GM19452 (cell line): ENCODE measurements around the gene RPUSD2.

Experiments
- ATAC-seq: cut with Tn5 transposase; IDR thresholded peaks from one replicate; pipeline ENCODE4 v1.9.1; 2021; ENCODE audit not compliant: unreplicated experiment

The RPUSD2 gene

GRCh38 chr15:40613080-40613479, 44.0 kb downstream of the RPUSD2 start:
- ATAC-seq: no peak

DNA sequence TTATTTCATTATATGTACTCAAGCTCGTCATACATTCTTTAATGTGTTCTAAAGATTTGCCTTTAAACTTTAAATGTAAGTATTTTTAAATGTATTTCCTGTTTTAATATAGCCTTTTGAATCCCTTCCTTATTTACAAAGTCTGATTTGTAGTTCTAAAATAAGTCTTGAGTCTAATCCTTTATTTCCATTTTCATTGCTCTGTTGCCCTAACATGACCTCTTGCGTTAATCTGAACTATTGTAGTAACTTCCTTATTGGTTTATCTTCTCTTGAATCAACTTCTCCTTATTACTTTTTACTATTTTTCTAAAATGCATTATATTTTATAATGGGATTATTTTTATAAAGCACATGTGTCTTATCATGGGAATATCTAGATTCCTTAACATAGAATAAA, 48.9 kb downstream of the RPUSD2 start:
- no peak for ATAC-seq

DNA sequence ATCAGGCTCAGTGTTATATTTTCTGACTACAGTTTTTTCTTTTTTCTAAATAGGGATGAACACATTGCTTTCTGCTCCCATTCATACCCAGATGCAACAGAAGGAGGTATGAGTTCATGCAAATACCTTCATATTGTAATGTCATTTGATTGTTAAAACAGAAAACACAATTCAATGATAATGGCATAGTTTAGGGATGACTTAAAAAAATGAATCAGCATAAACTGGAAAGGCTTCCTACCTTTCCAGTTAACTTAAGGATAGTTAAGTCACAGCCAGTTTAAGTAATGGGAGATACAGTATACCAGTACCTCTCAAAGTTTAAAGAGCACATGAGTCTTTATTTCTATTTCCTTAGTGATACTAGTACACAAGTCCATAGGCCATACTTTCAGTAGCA, 49.8 kb downstream of the RPUSD2 start:
- ATAC-seq: no peak

- ATAC-seq: no peak
Measured at GRCh38 chr15:40623361-40623760, 54.3 kb downstream of the RPUSD2 start.
